NCI-H524 (cell line): ENCODE results near the gene NOP53.
A peak's percentile ranks its signal among the peaks of the same experiment; 100 is the strongest.
"Not testable (repeated sequence)": the region's sequence is repeated elsewhere in the genome, so short reads cannot be mapped to it uniquely, and the experiment has no call there.

Source experiments
- DNase-seq, 2 experiments: peaks; one replicate each; lab custom pipeline; 2025; lab: John Stamatoyannopoulos, UW

The NOP53 gene

DNA sequence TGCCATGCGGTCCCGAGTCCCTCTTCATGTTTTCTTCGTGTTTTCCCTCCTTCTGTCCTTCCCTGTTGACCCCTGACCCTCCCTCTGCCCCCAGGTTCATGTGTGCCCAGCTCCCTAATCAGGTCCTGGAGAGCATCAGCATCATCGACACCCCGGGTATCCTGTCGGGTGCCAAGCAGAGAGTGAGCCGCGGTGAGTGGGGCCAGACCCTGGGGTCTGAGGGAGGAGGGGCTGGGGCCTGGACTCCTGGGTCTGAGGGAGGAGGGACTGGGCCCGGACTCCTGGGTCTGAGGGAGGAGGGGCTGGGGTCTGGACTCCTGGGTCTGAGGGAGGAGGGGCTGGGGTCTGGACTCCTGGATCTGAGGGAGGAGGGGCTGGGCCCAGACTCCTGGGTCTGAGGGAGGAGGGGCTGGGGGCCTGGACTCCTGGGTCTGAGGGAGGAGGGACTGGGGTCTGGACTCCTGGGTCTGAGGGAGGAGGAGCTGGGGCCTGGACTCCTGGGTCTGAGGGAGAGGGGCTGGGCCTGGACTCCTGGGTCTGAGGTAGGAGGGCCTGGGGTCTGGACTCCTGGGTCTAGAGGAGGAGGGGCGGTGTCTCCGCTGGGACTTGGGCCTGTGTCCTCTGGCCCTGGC is 26.8 kb upstream of the NOP53 start:
- DNase-seq: not testable (repeated sequence)

GRCh38 chr19:47719047-47719859 is 26.1 kb upstream of the NOP53 start:
- peak; percentile 85 to 87 for DNase-seq

GRCh38 chr19:47720669-47721422 is 24.5 kb upstream of the NOP53 start:
- DNase-seq: no peak

DNA sequence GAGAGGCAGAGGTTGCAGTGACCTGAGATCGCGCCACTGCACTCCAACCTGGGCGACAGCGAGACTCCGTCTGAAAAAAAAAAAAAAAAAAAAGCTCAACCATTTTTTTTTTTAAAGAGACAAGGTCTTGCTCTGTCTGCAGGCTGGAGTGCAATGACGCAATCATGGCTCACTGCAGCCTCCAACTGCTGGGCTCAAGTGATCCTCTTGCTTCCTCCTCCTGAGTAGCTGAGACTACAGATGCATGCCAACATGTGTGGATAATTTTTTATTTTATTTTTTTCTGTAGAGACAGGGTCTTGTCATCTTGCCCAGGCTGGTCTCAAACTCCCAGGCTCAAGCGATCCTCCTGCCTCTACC is 21.8 kb upstream of the NOP53 start:
- no peak for DNase-seq

DNA sequence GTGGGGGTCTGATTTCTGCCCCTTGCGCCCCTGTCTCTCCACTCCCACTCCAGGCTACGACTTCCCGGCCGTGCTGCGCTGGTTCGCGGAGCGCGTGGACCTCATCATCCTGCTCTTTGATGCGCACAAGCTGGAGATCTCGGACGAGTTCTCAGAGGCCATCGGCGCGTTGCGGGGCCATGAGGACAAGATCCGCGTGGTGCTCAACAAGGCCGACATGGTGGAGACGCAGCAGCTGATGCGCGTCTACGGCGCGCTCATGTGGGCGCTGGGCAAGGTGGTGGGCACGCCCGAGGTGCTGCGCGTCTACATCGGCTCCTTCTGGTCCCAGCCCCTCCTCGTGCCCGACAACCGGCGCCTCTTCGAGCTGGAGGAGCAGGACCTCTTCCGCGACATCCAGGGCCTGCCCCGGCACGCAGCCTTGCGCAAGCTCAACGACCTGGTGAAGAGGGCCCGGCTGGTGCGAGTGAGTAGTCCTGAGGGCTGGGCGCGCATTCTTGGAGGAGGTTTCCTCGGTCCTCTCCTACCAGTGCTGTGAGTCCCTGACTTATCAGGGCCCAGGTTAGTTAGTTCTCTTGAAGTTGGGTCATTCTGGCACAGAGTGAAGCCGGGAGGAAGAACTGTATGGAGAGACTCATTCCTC is 19.5 kb upstream of the NOP53 start:
- no peak for DNase-seq

DNA sequence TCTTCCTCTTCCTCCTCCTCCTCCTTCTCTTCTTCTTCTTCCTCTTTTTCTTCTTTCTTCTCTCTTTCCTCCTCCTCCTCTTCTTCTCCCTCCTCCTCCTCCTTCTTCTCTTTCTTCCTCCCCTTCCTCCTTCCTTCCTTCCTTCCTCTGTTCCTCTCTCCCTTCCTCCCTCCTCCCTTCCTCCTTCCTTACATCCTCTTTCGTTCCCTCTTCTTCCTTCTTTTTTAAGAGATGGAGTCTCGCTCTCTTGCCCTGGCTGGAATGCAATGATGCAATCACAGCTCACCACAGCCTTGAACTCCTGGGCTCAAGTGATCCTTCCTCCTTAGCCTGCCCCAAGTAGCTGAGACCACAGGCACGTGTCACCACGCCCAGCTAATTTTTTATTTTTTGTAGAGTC is 18.9 kb upstream of the NOP53 start:
- no peak for DNase-seq

DNA sequence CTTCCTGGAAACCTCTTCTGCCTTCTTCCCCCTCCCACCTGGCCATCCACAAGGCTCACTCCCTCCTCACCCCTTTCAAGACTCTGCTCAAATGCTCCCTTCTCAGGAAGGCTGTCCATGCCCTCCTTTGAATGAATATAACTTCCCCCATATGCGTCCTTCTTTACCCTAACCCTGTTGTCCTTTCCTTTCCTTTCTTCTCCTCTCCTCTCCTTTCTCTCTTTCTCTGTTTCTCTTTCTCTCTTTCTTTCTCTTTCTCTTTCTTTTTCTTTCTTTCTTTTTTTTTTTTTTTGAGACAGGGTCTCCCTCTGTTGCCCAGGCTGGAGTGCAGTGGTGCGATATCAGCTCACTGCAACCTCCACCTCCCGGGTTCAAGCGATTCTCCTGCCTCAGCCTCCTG is 17.1 kb upstream of the NOP53 start:
- not testable (repeated sequence) for DNase-seq

GRCh38 chr19:47729468-47729798 is 15.9 kb upstream of the NOP53 start:
- DNase-seq: no peak

DNA sequence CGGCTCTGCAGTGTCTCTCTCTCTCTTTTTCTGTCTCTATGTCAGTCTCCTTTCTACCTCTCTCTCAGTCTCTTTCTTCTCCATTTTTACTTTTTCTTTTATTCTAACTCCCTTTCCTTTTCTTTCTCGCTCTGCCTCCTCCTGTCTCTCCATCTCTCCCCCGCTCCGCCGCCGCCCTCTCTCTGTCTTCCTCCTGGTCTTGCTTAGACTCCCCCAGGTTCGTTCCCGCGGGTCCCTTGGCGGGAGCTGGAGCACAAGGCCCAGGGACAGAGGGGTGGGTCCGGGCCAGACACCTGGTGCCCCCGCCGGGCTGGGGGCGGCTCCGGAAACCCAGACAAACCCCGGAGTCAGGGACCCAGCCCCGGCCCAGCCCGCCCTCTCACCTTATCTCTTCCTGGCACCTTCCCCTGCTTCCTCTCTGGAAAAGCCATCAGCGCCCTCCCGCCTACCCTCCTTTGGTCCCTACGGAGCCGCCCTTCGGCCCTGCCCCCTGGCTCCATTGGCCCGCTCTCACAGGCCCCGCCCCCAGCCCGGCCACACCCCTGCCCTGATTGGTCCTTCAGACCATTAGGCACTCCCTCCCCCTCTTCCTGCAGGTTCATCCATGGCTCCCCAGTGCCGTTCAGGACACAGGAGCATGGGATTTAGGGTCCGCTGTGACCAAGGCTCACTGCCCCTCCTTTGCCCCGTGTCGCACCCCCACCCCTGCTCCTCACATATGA is 15.4 kb upstream of the NOP53 start:
- DNase-seq: peak; percentile 21 to 37

DNA sequence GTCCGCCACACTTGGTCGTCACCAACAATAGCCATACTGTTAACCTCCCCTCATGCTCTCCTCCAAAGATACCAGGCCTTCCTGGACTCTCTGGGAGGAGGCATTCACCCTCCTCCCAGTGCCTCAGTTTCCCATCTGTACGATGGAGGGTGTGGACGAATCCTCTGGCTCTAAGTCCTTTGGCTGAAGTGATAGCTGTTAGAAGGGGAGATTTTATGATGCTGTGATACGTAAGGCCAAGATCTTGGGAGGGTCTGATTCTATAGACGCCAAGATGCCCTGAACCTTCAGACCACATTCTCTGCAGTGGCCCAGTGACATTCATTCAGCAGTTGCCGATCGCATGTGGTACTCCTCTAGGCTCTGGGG is 14.8 kb upstream of the NOP53 start:
- no peak for DNase-seq

DNA sequence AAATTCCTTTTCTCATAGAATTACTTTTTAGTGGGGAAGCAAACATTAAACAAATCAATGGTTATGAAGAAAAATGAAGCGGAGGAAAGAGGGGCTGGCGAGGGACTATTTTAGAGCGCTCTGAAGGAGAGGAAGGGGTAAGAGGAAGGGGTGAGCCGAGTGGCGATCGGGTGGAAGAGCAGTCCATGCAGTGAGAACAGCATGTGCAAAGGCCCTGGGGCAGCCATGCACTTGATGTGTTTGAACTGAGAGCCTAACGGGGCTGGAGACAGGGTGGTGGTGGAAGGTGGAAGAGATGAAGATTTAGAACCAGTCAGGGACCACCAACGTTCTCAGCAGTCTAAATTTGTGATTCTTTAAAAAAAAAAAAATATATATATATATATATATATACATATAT is 14.4 kb upstream of the NOP53 start:
- DNase-seq: no peak

GRCh38 chr19:47735131-47735530 is 10.2 kb upstream of the NOP53 start:
- no peak for DNase-seq

DNA sequence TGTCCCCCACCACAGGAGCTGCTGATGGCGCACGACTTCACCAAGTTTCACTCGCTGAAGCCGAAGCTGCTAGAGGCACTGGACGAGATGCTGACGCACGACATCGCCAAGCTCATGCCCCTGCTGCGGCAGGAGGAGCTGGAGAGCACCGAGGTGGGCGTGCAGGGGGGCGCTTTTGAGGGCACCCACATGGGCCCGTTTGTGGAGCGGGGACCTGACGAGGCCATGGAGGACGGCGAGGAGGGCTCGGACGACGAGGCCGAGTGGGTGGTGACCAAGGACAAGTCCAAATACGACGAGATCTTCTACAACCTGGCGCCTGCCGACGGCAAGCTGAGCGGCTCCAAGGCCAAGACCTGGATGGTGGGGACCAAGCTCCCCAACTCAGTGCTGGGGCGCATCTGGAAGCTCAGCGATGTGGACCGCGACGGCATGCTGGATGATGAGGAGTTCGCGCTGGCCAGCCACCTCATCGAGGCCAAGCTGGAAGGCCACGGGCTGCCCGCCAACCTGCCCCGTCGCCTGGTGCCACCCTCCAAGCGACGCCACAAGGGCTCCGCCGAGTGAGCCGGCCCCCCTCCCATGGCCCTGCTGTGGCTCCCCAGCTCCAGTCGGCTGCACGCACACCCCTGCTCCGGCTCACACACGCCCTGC is 4.4 kb upstream of the NOP53 start:
- no peak for DNase-seq

DNA sequence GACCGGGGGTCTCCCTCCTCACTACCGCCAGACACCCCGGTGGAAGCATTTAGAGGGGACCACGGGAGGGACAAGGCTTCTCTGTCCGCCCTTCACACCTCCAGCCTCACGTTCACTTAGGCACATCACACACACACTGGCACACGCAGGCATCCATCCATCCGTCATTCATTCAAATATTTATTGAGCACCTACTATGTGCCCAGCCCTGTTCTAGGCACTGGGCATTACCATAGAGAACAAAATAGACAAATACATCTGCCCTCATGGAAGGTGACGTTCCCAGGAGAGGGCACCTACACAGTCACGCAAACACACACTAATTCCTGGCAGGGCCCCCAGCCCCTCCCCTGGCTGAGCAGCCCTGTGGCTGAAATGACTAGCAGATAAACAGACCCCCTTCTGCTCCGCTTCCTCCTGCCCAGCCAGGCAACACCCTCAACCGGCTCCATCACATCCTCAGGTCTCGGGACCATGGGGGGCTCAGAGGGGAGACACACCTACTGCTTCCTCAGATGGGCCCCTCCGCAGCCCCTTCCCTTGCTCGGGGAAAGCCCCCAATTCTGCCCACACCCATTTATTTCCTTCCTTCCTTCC is 3.7 kb upstream of the NOP53 start:
- DNase-seq: no peak

- DNase-seq: no peak
Measured at GRCh38 chr19:47742634-47743033, 2.7 kb upstream of the NOP53 start.

- not testable (repeated sequence) for DNase-seq
Measured at GRCh38 chr19:47746129-47746528, 783 bp downstream of the NOP53 start.

- DNase-seq: no peak
Measured at GRCh38 chr19:47749326-47749725, 4.0 kb downstream of the NOP53 start.

DNA sequence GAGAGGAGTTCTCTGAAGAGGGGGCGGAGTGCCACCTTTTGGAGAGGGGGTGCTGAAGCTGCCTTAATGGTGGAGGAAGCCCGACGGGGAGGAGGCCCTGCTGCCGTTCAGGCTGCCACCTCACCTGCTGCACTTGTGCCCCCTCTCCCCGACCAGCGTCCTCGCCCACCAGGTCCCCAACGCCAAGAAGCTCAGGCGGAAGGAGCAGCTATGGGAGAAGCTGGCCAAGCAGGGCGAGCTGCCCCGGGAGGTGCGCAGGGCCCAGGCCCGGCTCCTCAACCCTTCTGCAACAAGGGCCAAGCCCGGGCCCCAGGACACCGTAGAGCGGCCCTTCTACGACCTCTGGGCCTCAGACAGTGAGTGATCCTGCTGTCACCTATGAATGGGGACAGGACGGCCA is 5.4 kb downstream of the NOP53 start:
- DNase-seq: no peak

- no peak for DNase-seq
Measured at GRCh38 chr19:47752440-47753211, 7.3 kb downstream of the NOP53 start.
